HCT116 (cell line): ENCODE measurements around the gene CTLA4. TPM values are rescaled to one million over a fixed set of nuclear protein-coding genes. Genes with fewer than 3 reads are reported as not detected.
A peak's percentile ranks its signal among the peaks of the same experiment; 100 is the strongest.

Experiments used
- ATAC-seq: fragments of 200-7000 bp; cut with Tn5 transposase; 2 replicates; pipeline ENCODE4 v1.9.1; 2020; ENCODE audit warnings: mild to moderate bottlenecking, moderate library complexity
- BruUV-seq: library from RNA; stranded (reverse); fragments of 400-500 nt; replicated peaks from 2 replicates; lab custom pipeline; 2021; lab: Mats Ljungman, UMichigan
- CTCF ChIA-PET: fragments of 300-600 bp; sonication (Branson Sonifier 250); formaldehyde crosslinking; loops from one replicate; lab custom pipeline; 2021; ENCODE audit warnings: antibody characterized with exemption; lab: Charles Lee
- POLR2A ChIA-PET: fragments of 300-600, 350-600 bp; sonication (Branson Sonifier 250); formaldehyde crosslinking; loops from one replicate; lab custom pipeline; 2021; ENCODE audit warnings: antibody characterized with exemption; lab: Charles Lee
- RAD21 ChIA-PET, 2 experiments: fragments of 300-600 bp; sonication (Branson Sonifier 250); formaldehyde crosslinking; loops; one replicate each; lab custom pipeline; 2023; ENCODE audit warnings: low total read pairs in 2 of 2; ENCODE audit not compliant: uncharacterized antibody in 2 of 2, unreplicated experiment in 2 of 2, low non-redundant PET in 1 of 2; lab: Charles Lee
- DNase-seq: peaks from one replicate; pipeline ENCODE4 v3.0.0-alpha.2; 2010; ENCODE audit warnings: low read depth, low spot score
- H2AFZ ChIP-seq: fragments of 200-600 bp; shearing (Covaris generic), sonication (generic); 2 replicates; pipeline ENCODE4 v1.6.1; 2017; ENCODE audit warnings: low read depth, mixed run types, mixed read lengths, antibody characterized with exemption, low read length; ENCODE audit not compliant: poor library complexity, severe bottlenecking
- H3K27ac ChIP-seq: 2 replicates; pipeline ENCODE4 v1.5.1; 2012; ENCODE audit warnings: low read depth, low read length
- H3K27me3 ChIP-seq: fragments of 200-600 bp; sonication (generic); 2 replicates; pipeline ENCODE4 v1.6.1; 2016; ENCODE audit warnings: mixed run types, low read length, mixed read lengths; ENCODE audit not compliant: insufficient read depth
- H3K36me3 ChIP-seq, 2 experiments: fragments of 200-500 bp in 1 of 2; fragments of 200-600 bp in 1 of 2; sonication (Bioruptor generic) in 1 of 2; sonication (generic) in 1 of 2; 2 replicates each; pipeline versions ENCODE4 v1.5.1 to v1.6.1; 2014 to 2016; ENCODE audit warnings: low read length in 2 of 2, inconsistent platforms in 1 of 2, mixed read lengths in 1 of 2, mixed run types in 1 of 2; ENCODE audit not compliant: insufficient read depth in 2 of 2, control insufficient read depth in 1 of 2
- H3K4me1 ChIP-seq, 2 experiments: fragments of 200-600 bp in 1 of 2; sonication (generic) in 1 of 2; 2 replicates each; pipeline versions ENCODE4 v1.5.1 to v1.6.1; 2012 to 2017; ENCODE audit warnings: low read length in 2 of 2, inconsistent platforms in 1 of 2, mild to moderate bottlenecking in 1 of 2, mixed read lengths in 1 of 2, mixed run types in 1 of 2, moderate library complexity in 1 of 2; ENCODE audit not compliant: insufficient read depth in 2 of 2, control insufficient read depth in 1 of 2
- H3K4me2 ChIP-seq: fragments of 200-600 bp; sonication (generic); 2 replicates; pipeline ENCODE4 v1.6.1; 2017; ENCODE audit warnings: mixed run types, low read length, mixed read lengths
- H3K4me3 ChIP-seq, 2 experiments: fragments of 200-600 bp in 1 of 2; sonication (generic) in 1 of 2; replicated peaks in 1 of 2; 2 replicates each; pipeline ENCODE4 v1.5.1; 2011 to 2016; ENCODE audit warnings: low read length in 2 of 2, control low read depth in 1 of 2, low read depth in 1 of 2, mild to moderate bottlenecking in 1 of 2, mixed read lengths in 1 of 2, mixed run types in 1 of 2
- H3K79me2 ChIP-seq: fragments of 200-600 bp; sonication (generic); 2 replicates; pipeline ENCODE4 v1.6.1; 2017; ENCODE audit warnings: mild to moderate bottlenecking, mixed run types, low read length, moderate library complexity, mixed read lengths; ENCODE audit not compliant: insufficient read depth
- H3K9ac ChIP-seq: fragments of 200-600 bp; sonication (generic); 2 replicates; pipeline ENCODE4 v1.6.1; 2016; ENCODE audit warnings: low read length, mixed read lengths
- H3K9me2 ChIP-seq: fragments of 200-600 bp; sonication (generic), shearing (Covaris generic); 2 replicates; pipeline ENCODE4 v1.6.1; 2017; ENCODE audit warnings: mixed run types, mild to moderate bottlenecking, moderate library complexity; ENCODE audit not compliant: insufficient read depth
- H3K9me3 ChIP-seq, 2 experiments: fragments of 200-500 bp in 1 of 2; fragments of 200-600 bp in 1 of 2; sonication (Bioruptor generic) in 1 of 2; sonication (generic) in 1 of 2; 2 replicates each; pipeline ENCODE4 v1.6.1; 2014 to 2017; ENCODE audit warnings: low read length in 2 of 2, mixed read lengths in 2 of 2, inconsistent platforms in 1 of 2, low read depth in 1 of 2, mild to moderate bottlenecking in 1 of 2, mixed run types in 1 of 2, moderate library complexity in 1 of 2; ENCODE audit not compliant: control insufficient read depth in 1 of 2, insufficient read depth in 1 of 2
- H4K20me1 ChIP-seq: fragments of 200-600 bp; sonication (generic), shearing (Covaris generic); 2 replicates; pipeline ENCODE4 v1.6.1; 2017; ENCODE audit warnings: mixed run types, mild to moderate bottlenecking, moderate library complexity; ENCODE audit not compliant: insufficient read depth
- CEBPB ChIP-seq: IDR thresholded peaks from 2 replicates; pipeline ENCODE4 v1.6.1; 2012; ENCODE audit warnings: low read depth
- EGR1 ChIP-seq: IDR thresholded peaks from 2 replicates; pipeline ENCODE4 v1.6.1; 2012; ENCODE audit warnings: low read depth
- EZH2 ChIP-seq: fragments of 200-600 bp; sonication (generic); IDR thresholded peaks from 2 replicates; pipeline ENCODE4 v1.6.1; 2017; ENCODE audit warnings: antibody characterized with exemption, mixed run types
- EZH2phosphoT487 ChIP-seq: fragments of 200-600 bp; IDR thresholded peaks from 2 replicates; pipeline ENCODE4 v1.6.1; 2018; ENCODE audit warnings: antibody characterized with exemption, borderline replicate concordance
- JUND ChIP-seq: IDR thresholded peaks from 2 replicates; pipeline ENCODE4 v1.6.1; 2012
- RAD21 ChIP-seq: IDR thresholded peaks from 2 replicates; pipeline ENCODE4 v1.6.1; 2012; ENCODE audit warnings: low read depth, mild to moderate bottlenecking
- SIN3A ChIP-seq: IDR thresholded peaks from 2 replicates; pipeline ENCODE4 v1.6.1; 2012; ENCODE audit warnings: low read depth
- SRF ChIP-seq: IDR thresholded peaks from 2 replicates; pipeline ENCODE4 v1.6.1; 2012; ENCODE audit warnings: low read depth
- ZFX ChIP-seq: fragments of 450-650 bp; IDR thresholded peaks from 2 replicates; pipeline ENCODE4 v1.6.1; 2017
- ZNF274 ChIP-seq: fragments of 200-500 bp; sonication (Bioruptor generic); IDR thresholded peaks from 2 replicates; pipeline ENCODE4 v1.6.1; 2014; ENCODE audit warnings: mild to moderate bottlenecking, low read depth, low read length, inconsistent platforms
- intact Hi-C: fragments of 100-400 bp; cut with micrococcal nuclease; formaldehyde crosslinking; loops from 2 replicates; pipeline ENCODE4 v1.10.0; 2022
- total RNA-seq: library from RNA; stranded (reverse); gene quantifications from one replicate; pipeline ENCODE4 v1.2.1, GENCODE V29; 2021; ENCODE audit not compliant: unreplicated experiment
- TF ChIP-seq, protein P1 (sequence below), 3 experiments: fragments of 200-600 bp in 1 of 3; sonication (generic) in 1 of 3; IDR thresholded peaks in 2 of 3; conservative IDR thresholded peaks in 1 of 3; 2 replicates each; pipeline ENCODE4 v1.5.1; 2012 to 2017; ENCODE audit warnings: low read depth in 2 of 3, low read length in 2 of 3, antibody characterized with exemption in 1 of 3, borderline replicate concordance in 1 of 3, control low read depth in 1 of 3, mild to moderate bottlenecking in 1 of 3, mixed read lengths in 1 of 3, mixed run types in 1 of 3, moderate library complexity in 1 of 3; ENCODE audit not compliant: insufficient read depth in 1 of 3
- TF ChIP-seq, protein P2 (sequence below): IDR thresholded peaks from 2 replicates; pipeline ENCODE4 v1.6.1; 2011; ENCODE audit warnings: mild to moderate bottlenecking, low read length, moderate library complexity; ENCODE audit not compliant: insufficient replicate concordance; ENCODE audit errors: extremely low read depth

The CTLA4 gene
- total RNA-seq, 1 experiment from 2014 or later = 0.37 TPM

GRCh38 chr2:203857656-203858055 lies 9.9 kb upstream of the CTLA4 start:
- ChIA-PET CTCF (interaction anchor here (1.0 to 1.5 kb wide), 2 partner anchors 9 to 10 kb away, joined by 3 to 4 read pairs; partner anchors contain the start of gene CTLA4), POLR2A (no interaction called here), RAD21 (no interaction called here)
- no peak overlapping the region for H3K9ac ChIP-seq
- peak overlapping the region; percentile 49 for H2AFZ ChIP-seq
- DNase-seq = no peak
- intact Hi-C loops = no loop called here
- TF ChIP-seq EZH2phosphoT487 (no peak), JUND (no peak), ZFX (no peak), SRF (no peak), RAD21 (no peak), ZNF274 (no peak), CEBPB (no peak)
- TF ChIP-seq, protein P1, sequence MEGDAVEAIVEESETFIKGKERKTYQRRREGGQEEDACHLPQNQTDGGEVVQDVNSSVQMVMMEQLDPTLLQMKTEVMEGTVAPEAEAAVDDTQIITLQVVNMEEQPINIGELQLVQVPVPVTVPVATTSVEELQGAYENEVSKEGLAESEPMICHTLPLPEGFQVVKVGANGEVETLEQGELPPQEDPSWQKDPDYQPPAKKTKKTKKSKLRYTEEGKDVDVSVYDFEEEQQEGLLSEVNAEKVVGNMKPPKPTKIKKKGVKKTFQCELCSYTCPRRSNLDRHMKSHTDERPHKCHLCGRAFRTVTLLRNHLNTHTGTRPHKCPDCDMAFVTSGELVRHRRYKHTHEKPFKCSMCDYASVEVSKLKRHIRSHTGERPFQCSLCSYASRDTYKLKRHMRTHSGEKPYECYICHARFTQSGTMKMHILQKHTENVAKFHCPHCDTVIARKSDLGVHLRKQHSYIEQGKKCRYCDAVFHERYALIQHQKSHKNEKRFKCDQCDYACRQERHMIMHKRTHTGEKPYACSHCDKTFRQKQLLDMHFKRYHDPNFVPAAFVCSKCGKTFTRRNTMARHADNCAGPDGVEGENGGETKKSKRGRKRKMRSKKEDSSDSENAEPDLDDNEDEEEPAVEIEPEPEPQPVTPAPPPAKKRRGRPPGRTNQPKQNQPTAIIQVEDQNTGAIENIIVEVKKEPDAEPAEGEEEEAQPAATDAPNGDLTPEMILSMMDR (IDR thresholded peaks at IDR 0.05 in 2 of 3, conservative IDR thresholded peaks at IDR 0.05 in 1 of 3; ENCODE audit: borderline replicate concordance in 1 of 3, insufficient read depth in 1 of 3, low read depth in 2 of 3, low read length in 2 of 3) = no peak
- H3K27me3 ChIP-seq = no peaks in the 10 kb centered on the region
- H3K4me3 ChIP-seq = no peak overlapping the region
- no peaks in the 10 kb centered on the region for H3K9me3 ChIP-seq
- no peak overlapping the region for H3K27ac ChIP-seq
- no peaks in the 10 kb centered on the region for H3K9me2 ChIP-seq
- no peak for ATAC-seq
- no TSS peak for BruUV-seq
- no peaks in the 10 kb centered on the region for H4K20me1 ChIP-seq
- no peaks in the 10 kb centered on the region for H3K36me3 ChIP-seq
- no peaks in the 10 kb centered on the region for H3K79me2 ChIP-seq
- no peak overlapping the region for H3K4me2 ChIP-seq
- no peaks in the 10 kb centered on the region for H3K4me1 ChIP-seq

DNA sequence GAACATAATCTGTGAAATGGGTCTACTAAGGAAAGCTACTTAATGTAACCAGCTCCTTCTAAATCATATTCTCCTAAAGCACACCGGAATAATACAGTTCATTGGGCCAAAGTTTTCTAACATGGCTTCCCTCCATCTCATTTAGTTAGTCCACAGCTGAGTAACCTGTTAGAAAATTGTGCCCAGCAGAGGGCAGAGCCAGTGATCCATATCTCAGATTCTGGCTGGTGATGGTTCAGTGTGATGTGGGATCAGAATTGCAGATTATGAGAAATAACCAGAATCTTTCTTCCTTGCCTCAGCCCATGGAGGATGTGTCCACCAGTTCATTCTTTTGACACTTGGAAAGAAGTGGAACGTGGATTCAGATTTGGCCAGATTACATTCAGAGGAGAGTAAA lies 9.4 kb upstream of the CTLA4 start:
- no peak overlapping the region for H3K27ac ChIP-seq
- ATAC-seq (peak; percentile 81), DNase-seq (peak; percentile 3)
- H3K9ac ChIP-seq = no peak overlapping the region
- RAD21 ChIA-PET = no interaction called here
- no peaks in the 10 kb centered on the region for H3K9me2 ChIP-seq
- CTCF ChIA-PET = interaction anchor here (1.0 to 1.5 kb wide), 2 partner anchors 8 to 10 kb away, joined by 3 to 4 read pairs; partner anchors contain the start of gene CTLA4
- H3K9me3 ChIP-seq = no peaks in the 10 kb centered on the region
- no peaks in the 10 kb centered on the region for H4K20me1 ChIP-seq
- H2AFZ ChIP-seq = peak overlapping the region; percentile 49
- no peaks in the 10 kb centered on the region for H3K79me2 ChIP-seq
- H3K4me2 ChIP-seq = no peak overlapping the region
- H3K4me1 ChIP-seq = no peaks in the 10 kb centered on the region
- POLR2A ChIA-PET = no interaction called here
- intact Hi-C loops = no loop called here
- H3K27me3 ChIP-seq = no peaks in the 10 kb centered on the region
- H3K36me3 ChIP-seq = no peaks in the 10 kb centered on the region
- no TSS peak for BruUV-seq
- no peak overlapping the region for H3K4me3 ChIP-seq
- TF ChIP-seq EZH2 (no peak), SIN3A (no peak), EGR1 (no peak)
- TF ChIP-seq, protein P2, sequence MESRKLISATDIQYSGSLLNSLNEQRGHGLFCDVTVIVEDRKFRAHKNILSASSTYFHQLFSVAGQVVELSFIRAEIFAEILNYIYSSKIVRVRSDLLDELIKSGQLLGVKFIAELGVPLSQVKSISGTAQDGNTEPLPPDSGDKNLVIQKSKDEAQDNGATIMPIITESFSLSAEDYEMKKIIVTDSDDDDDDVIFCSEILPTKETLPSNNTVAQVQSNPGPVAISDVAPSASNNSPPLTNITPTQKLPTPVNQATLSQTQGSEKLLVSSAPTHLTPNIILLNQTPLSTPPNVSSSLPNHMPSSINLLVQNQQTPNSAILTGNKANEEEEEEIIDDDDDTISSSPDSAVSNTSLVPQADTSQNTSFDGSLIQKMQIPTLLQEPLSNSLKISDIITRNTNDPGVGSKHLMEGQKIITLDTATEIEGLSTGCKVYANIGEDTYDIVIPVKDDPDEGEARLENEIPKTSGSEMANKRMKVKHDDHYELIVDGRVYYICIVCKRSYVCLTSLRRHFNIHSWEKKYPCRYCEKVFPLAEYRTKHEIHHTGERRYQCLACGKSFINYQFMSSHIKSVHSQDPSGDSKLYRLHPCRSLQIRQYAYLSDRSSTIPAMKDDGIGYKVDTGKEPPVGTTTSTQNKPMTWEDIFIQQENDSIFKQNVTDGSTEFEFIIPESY = no peak
- TF ChIP-seq, protein P1 (IDR thresholded peaks at IDR 0.05 in 2 of 3, conservative IDR thresholded peaks at IDR 0.05 in 1 of 3; ENCODE audit: borderline replicate concordance in 1 of 3, insufficient read depth in 1 of 3, low read depth in 2 of 3, low read length in 2 of 3) = peak in 2 of 3 experiments; percentile 52 to 54; a peak in 4 of 6 replicates
